Osteoblast (primary cell): ENCODE results near the gene CCDC27. TPM values are rescaled to one million over a fixed set of nuclear protein-coding genes. Genes with fewer than 3 reads are reported as not detected.

Experiments used
- DNase-seq: peaks from one replicate; pipeline ENCODE4 v3.0.0; 2011; ENCODE audit warnings: low spot score, mixed read lengths; ENCODE audit not compliant: insufficient read length; ENCODE audit errors: missing footprints
- H2AFZ ChIP-seq: 2 replicates; pipeline ENCODE4 v1.6.0; 2011; ENCODE audit warnings: mild to moderate bottlenecking, low read length
- H3K27ac ChIP-seq: 2 replicates; pipeline ENCODE4 v1.5.1; 2011; ENCODE audit warnings: mild to moderate bottlenecking, low read depth, low read length, moderate library complexity
- H3K27me3 ChIP-seq: 2 replicates; pipeline ENCODE4 v1.6.0; 2012; ENCODE audit warnings: mild to moderate bottlenecking, control low read depth, inconsistent platforms, low read length, moderate library complexity; ENCODE audit not compliant: insufficient read depth
- H3K36me3 ChIP-seq: 2 replicates; pipeline ENCODE4 v1.5.1; 2011; ENCODE audit warnings: mild to moderate bottlenecking, low read length, control low read depth, moderate library complexity; ENCODE audit not compliant: insufficient read depth
- H3K4me1 ChIP-seq: 2 replicates; pipeline ENCODE4 v1.5.1; 2011; ENCODE audit warnings: mild to moderate bottlenecking, low read length, control low read depth, moderate library complexity; ENCODE audit not compliant: insufficient read depth
- H3K4me2 ChIP-seq: 2 replicates; pipeline ENCODE4 v1.6.0; 2011; ENCODE audit warnings: mild to moderate bottlenecking, low read length; ENCODE audit not compliant: insufficient read depth
- H3K4me3 ChIP-seq: fragments of 200-600 bp; sonication (generic); 3 replicates; pipeline ENCODE4 v1.5.1; 2012; ENCODE audit warnings: mild to moderate bottlenecking, low read length, inconsistent platforms; ENCODE audit not compliant: insufficient read depth
- H3K79me2 ChIP-seq: 2 replicates; pipeline ENCODE4 v1.6.0; 2012; ENCODE audit warnings: mild to moderate bottlenecking, low read length, control low read depth, inconsistent platforms; ENCODE audit not compliant: insufficient read depth
- H3K9me3 ChIP-seq: 2 replicates; pipeline ENCODE4 v1.5.1; 2011; ENCODE audit warnings: low read depth, low read length, control low read depth
- H4K20me1 ChIP-seq: 2 replicates; pipeline ENCODE4 v1.6.0; 2012; ENCODE audit warnings: mild to moderate bottlenecking, low read length, control low read depth; ENCODE audit not compliant: insufficient read depth
- total RNA-seq: library from RNA; depleted of rRNA; stranded (reverse); fragments of >200 nt; gene quantifications from 2 replicates; pipeline ENCODE4 v1.2.3, GENCODE V29; 2012
- TF ChIP-seq, protein P1 (sequence below): IDR thresholded peaks from 2 replicates; pipeline ENCODE4 v1.5.1; 2011; ENCODE audit warnings: mild to moderate bottlenecking, low read depth, low read length, moderate library complexity; ENCODE audit errors: extremely low read depth

CCDC27 gene
- total RNA-seq, 1 donor, result not detected

DNA sequence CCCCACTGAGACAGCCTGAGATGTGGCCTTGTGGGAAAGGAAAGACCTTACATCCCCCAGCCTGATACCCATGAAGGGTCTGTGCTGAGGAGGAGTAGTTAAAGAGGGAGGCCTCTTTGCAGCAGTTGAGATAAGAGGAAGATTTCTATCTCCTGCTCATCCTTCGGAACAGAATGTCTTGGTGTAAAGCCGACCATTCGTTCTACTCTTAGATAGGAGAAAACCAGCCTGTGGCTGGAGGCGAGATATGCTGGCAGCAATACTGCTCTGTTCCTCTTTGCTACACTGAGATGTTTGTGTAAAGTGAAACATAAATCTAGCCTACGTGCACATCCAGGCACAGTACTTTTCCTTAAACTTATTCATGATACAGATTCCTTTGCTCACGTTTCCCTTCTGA lies 1.5 kb upstream of the CCDC27 start:
- no peaks in the 10 kb centered on the region for H3K9me3 ChIP-seq
- H4K20me1 ChIP-seq, result no peaks in the 10 kb centered on the region
- H3K4me1 ChIP-seq, result peaks cover 12% of the 10 kb centered on the region
- no peak overlapping the region for H3K4me3 ChIP-seq
- TF ChIP-seq, protein P1, sequence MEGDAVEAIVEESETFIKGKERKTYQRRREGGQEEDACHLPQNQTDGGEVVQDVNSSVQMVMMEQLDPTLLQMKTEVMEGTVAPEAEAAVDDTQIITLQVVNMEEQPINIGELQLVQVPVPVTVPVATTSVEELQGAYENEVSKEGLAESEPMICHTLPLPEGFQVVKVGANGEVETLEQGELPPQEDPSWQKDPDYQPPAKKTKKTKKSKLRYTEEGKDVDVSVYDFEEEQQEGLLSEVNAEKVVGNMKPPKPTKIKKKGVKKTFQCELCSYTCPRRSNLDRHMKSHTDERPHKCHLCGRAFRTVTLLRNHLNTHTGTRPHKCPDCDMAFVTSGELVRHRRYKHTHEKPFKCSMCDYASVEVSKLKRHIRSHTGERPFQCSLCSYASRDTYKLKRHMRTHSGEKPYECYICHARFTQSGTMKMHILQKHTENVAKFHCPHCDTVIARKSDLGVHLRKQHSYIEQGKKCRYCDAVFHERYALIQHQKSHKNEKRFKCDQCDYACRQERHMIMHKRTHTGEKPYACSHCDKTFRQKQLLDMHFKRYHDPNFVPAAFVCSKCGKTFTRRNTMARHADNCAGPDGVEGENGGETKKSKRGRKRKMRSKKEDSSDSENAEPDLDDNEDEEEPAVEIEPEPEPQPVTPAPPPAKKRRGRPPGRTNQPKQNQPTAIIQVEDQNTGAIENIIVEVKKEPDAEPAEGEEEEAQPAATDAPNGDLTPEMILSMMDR, result no peak
- H3K27ac ChIP-seq, result no peak overlapping the region
- no peak for DNase-seq
- peaks cover 5% of the 10 kb centered on the region for H3K27me3 ChIP-seq
- H3K79me2 ChIP-seq, result no peaks in the 10 kb centered on the region
- H3K36me3 ChIP-seq, result no peaks in the 10 kb centered on the region
- H3K4me2 ChIP-seq, result no peak overlapping the region
- H2AFZ ChIP-seq, result no peak overlapping the region

DNA sequence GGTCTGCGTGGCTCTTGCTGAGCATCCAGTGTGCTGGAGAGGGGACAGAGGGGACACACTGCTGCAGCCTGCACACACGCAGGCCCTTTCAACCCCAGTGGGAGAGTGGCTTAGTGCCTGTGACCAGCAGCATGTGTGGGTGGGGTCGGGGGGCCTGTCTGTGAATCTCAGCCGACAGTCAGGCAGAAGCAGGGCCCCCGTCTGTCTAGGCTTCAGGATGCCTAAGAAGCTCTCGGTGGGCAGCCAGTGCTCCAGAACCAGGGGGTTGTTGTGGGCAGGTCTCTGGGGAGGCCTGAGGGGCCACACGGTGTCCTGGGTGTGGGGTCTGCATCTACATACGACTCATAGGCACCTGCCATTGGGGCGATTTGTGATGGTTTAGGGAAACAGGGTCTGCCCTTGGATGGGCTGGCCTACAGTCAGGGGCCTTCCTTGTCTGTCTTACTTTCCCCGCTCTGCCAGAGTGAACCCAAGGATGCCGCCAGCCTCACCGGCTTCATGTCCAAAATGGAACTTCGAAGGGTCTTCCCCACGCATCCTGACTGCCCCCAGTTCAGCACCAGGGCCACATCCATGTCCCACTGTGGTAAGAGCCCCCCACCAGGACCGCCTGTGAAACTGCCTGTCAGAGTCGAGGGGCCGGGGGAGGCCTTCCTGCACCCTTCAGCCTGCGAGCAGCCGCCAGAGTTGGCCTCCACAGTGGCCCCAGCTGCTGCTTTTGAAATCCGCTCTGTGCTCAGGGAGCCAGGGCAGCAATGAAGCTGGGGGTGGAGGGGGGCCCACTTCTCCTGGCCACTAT lies 1.6 kb downstream of the CCDC27 start:
- Histone ChIP-seq H3K4me2 (no peak overlapping the region), H3K4me3 (no peak overlapping the region), H4K20me1 (no peaks in the 10 kb centered on the region), H2AFZ (no peak overlapping the region), H3K9me3 (no peaks in the 10 kb centered on the region), H3K79me2 (no peaks in the 10 kb centered on the region), H3K27ac (no peak overlapping the region), H3K36me3 (no peaks in the 10 kb centered on the region), H3K4me1 (no peaks in the 10 kb centered on the region), H3K27me3 (peaks cover 5% of the 10 kb centered on the region)
- TF ChIP-seq, protein P1, result no peak
- peak; percentile 21 for DNase-seq

DNA sequence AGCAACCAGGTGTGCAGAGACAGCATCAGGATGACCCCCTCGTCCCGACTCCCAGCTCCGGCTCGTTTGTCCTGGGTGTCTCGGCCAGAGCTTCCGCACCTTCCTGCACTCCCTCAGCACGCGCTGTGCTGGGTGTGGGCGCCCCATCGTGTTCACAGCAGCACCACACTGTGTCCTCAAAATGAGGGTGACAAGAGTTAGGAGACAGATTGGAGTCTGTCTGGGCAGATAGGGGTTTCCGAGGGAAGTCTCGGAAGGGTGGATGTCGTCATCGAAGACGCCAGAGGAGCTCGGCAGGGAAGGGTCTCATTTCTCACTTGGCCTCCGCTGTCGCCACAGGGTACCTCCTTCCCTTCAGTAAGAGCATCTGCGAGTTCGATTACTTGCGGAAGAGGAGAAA lies 4.1 kb downstream of the CCDC27 start:
- DNase-seq, result peak; percentile 43
- H3K4me1 ChIP-seq, result no peaks in the 10 kb centered on the region
- H3K4me2 ChIP-seq, result no peak overlapping the region
- no peaks in the 10 kb centered on the region for H4K20me1 ChIP-seq
- no peak overlapping the region for H3K4me3 ChIP-seq
- no peak overlapping the region for H3K27ac ChIP-seq
- no peaks in the 10 kb centered on the region for H3K79me2 ChIP-seq
- H3K27me3 ChIP-seq, result peaks cover 3% of the 10 kb centered on the region
- no peaks in the 10 kb centered on the region for H3K9me3 ChIP-seq
- TF ChIP-seq, protein P1, result no peak
- H2AFZ ChIP-seq, result no peak overlapping the region
- no peaks in the 10 kb centered on the region for H3K36me3 ChIP-seq

DNA sequence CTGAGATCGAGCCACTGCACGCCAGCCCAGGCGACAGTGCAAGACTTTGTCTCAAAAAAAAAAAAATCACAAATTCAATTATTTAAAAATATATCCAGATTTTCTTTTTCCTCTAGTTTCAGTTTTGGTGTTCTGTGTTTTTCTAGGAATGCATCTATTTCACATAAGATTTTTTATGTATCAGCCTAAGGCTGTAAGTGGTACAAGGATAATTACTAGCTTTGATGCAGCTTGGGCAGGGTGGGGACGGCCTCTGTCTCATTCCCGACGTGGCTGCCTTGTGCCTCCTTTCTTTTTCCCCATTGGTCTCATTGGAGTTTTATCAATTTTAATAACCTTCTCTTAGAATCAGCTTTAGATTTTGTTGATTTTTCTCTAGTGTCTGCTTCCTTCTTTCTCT lies 6.9 kb downstream of the CCDC27 start:
- no peak overlapping the region for H3K4me2 ChIP-seq
- peaks cover 2% of the 10 kb centered on the region for H3K27me3 ChIP-seq
- H3K9me3 ChIP-seq, result no peaks in the 10 kb centered on the region
- no peak overlapping the region for H2AFZ ChIP-seq
- H3K36me3 ChIP-seq, result no peaks in the 10 kb centered on the region
- no peaks in the 10 kb centered on the region for H4K20me1 ChIP-seq
- no peak overlapping the region for H3K4me3 ChIP-seq
- H3K4me1 ChIP-seq, result no peaks in the 10 kb centered on the region
- TF ChIP-seq, protein P1, result no peak
- DNase-seq, result peak; percentile 76
- no peaks in the 10 kb centered on the region for H3K79me2 ChIP-seq
- no peak overlapping the region for H3K27ac ChIP-seq
